ENCODE data around the gene POC1A.

The POC1A gene

DNA sequence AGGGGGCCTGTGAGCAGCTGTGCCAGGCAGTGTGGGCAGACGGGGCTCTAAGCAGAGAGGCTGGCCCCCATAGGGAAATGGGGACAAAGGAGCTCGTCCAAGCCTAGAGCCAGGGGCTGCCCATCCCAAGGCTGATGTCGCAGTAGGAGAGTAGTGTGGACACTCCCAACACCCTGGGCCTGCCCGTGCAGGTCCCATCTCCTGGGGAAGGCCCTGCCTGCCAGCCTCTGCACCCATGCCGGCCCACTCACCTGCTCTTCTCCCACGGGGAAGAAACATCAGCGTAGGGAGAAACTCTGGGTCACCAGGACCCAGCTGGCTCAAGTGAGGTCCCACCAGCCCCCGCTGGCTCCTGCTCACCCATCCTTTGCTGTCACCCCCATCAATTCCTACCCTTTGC lies 87.2 kb downstream of the POC1A start:
- DNase-seq (ENCODE audit: low spot score), result no peak

DNA sequence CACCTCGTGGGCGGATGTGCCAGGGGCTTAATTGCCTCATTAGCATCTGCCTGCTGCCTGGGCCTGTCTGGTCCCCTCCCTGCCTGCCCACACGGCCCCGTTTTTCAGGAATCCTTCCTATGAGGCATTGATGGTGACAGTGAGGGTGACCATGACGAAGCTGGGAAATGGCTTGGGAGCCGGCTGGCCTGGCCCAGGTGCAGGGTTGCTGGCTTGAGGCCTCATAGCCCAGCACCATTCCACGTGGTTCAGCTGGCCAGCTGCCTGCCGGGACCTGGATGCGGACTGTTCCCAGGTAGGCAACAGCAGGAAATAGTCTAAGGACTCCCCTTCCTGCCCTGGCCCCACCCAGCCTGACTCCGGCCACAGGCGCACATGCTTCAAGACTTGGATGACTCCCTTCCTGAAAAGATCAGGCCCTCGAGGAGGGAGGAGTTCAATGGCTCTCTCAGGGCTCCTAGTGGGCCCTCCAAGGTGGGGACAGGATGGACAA lies 88.9 kb downstream of the POC1A start:
- DNase-seq (ENCODE audit: low spot score), result no peak

DNA sequence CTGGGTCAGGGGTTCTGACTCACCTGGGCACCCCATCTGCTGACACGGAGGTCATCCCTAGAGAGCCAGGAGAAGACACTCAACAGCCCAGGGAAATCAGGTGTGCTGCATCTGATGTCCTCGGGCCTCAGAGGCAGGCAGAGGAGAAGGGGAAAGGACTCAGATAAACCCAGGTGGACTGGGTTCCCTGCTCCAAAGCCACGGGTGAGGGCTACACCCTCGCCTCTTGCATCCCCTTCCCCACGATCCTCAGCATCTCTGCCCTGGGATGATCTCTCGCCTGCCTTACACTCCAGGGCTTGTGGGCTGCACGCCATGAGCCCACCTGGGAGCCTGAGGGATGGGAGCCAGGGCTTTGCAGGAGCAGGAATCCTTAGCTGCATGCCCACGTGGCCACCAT lies 89.7 kb downstream of the POC1A start:
- DNase-seq (ENCODE audit: low spot score), result no peak

DNA sequence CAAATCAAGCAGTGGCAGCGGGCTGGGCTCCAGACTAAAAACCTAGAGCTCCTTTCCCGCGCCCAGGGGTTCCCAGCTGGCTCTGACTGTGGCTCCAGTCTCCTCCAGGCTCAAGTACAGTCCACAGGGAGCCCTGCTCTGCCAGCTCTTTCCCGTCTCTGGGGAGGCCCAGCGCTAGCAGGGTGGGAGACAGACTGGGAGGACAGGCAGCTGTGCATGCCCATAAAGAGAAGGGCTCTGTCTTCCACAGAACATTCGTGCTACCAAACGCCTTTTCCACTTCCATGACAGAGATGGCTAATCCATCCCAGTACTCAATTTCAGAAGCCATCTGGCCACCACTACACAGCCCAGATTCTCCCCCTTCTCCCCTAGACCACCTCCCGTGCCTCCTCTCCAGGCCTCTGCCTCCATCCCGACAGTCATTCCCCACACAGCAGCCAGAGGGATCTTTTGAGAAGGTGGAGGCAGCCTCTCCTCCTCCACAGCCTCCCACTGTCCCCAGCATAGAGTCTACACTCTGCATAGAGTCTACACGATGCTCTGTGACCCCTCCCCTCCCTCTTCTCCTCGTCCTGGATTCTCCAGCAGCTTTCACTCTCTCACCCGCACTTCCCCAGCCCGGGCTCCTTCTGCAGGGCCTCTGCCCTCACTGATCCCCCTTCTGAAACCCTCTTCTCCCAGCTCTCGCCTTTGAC lies 91.0 kb downstream of the POC1A start:
- no peak for DNase-seq (ENCODE audit: low spot score)

DNA sequence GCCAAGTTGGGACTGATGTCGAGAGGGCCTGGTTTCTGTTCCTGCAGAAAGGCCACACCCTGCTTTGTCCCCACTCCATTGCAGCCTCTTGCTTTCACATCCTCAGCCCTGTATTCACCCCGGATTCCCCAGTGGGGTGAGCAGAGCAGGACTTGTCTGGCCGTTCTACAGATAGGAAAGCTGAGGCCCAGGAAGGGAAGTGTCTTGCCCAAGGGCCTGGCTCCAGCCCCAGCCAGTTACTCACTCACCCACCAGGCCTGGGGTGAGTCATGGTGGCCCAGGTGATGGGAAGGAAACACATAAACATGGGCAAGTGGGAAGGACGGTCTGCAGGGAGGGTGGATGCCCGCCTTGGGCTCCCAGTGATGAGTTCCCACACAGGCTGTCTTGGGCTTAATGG lies 91.7 kb downstream of the POC1A start:
- no peak for DNase-seq (ENCODE audit: low spot score)

DNA sequence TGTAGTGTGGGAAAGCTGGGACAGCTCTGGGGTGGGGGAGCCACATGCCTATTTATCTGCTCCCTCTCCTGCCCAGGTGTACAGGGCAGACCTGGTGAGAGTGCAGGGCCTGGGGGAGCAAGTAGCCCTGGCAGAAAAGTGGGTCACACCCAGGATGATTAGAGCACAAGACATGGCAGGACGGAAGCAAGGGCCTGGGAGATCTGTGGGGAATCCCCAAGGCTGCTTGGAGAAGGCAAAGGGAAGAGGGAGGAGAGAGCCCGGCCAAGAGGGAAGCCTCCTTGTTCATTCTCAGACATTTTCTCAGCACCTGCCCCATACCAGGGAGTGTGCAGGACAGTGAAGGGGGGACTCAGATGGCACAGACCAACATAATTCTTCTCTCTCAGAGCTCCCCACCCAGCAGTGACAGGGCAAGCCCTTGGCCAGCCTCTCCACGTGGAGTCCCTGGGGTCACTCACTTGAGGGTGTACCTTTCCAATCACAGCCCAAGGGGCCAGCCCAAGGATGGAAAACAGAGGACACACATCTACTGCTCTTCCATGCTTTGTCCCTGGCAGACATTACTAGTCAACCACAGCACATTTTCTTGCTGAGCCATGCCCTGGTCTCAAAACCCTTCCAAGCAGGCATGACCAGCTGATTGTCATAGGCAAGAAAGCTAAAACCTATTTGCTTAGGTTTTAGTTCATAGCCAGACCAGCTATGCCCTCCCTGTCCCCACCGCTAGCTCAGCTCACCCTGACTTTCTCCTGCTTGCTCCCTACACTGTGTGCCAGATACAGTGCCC lies 92.9 kb downstream of the POC1A start:
- DNase-seq (ENCODE audit: low spot score), result no peak

DNA sequence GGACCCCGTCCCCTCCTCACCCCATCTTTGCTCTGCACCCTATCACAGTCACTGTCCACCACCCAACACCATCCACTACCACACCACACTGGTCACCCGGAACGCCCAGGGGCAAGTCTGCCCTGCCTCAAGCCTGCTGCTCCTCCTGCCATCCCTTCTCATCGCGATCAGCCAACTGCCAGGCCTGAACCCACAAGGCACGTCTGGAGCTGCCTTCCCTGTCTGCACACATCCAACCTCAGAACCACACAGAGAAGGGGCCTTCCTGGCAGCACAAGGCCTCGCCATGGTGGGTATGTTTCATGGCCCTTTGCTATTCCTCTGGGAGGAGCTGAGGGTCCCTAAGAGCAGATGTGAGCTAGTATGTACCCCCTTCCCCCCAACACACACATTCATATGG lies 94.4 kb downstream of the POC1A start:
- no peak for DNase-seq (ENCODE audit: low spot score)

DNA sequence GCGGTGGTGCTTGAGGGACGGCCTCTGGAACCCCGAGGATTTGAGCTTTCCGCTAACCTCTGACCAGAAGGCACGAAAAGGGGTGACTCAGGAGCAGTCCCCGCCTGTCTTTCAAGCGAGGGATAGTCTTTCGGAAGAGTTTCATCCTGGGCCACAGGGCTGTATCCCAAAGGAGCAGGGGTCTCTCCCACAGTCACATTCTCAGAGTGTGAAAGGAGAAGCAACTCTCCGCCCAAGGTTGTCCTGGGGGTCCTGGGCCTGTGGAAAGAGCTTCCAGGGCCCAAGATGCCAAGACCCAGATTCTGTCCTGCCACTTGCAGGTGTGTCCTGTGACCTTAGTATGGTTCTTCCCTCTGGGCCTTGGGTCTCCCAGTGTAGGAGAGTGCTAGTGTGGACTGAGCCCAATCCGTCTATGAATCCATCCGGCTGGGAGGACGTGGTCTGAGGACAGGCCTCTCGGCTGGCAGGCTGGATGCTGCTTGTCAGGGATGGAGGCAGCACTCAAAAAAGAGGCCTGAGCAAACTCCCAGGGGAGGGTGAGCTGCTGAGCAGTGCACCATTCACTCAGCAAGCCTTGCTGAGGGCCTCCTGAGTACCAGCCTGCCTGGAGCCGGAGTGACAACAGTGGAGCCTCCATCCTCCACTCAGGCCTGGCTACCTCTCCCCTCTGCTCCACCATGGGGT lies 96.3 kb downstream of the POC1A start:
- no peak for DNase-seq (ENCODE audit: low spot score)

DNA sequence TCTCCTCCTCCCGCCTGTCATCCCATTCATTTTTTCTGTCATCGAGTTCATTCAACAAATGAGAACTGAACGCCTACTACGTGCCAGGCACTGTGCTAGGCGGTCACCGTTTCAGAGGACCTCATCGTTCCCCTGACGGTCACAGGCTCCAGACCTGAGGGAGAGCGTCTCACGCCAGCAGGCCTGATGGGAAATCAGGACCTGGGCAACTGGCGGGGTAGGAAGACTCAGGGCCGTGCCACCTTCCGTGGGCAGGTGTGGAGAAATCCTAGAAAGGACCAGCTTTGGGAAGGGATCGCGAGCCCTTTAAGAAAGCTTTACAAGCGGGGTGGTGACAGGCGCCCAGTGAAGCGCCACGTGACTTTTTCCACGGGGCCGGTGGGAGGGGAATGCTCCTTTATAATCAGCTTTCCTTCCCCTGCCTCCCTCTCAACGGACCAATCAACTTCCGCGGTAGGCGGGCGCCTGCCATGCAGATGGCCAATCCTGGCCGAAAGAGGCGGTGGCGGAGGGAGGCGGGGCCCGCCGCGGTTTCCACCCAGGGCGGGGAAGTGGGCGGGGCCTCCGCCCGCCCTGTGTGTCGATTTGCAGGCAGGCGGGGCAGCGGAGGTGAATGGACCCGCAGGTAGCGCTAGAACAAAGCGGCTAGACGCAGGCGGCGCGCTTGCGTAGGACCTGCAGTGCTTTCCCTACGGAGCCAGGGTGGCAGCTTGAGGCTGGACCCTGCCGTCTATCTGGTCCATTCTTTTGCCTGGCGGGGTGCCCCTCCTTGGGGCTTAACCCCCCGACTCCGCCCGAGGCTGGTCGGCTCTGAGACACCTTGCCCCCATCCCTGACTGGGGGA lies 97.0 kb downstream of the POC1A start:
- DNase-seq (ENCODE audit: low spot score), result peak; percentile 100

DNA sequence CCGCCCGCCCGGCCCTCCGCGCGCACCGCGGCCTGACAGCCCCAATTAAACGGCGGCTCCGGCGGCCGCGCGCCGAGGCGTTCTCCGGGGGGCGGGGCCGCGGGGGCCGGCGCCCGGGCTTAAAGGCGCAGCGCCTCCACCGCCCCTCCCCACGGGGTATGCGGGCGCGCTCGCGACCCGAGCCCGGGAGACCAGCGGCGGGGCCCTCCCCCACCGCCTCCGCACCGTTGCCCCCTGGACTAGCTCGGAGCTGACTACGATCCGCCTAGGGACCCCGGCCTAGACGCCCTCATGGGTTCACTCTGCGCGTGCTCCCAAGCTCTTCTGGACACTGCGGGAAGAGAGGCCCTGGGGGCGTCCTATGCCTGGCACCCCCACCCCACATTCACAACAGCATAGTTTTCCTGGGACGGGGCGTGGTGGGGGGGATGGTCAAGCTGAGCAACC lies 97.7 kb downstream of the POC1A start, which contains the start of gene DUSP7:
Gene DUSP7, minus strand, starts transcription at position 51 of the 447 bp plus-strand sequence. CDS start 205 bp downstream, outside the sequence.
- DNase-seq (ENCODE audit: low spot score), result peak; percentile 86

DNA sequence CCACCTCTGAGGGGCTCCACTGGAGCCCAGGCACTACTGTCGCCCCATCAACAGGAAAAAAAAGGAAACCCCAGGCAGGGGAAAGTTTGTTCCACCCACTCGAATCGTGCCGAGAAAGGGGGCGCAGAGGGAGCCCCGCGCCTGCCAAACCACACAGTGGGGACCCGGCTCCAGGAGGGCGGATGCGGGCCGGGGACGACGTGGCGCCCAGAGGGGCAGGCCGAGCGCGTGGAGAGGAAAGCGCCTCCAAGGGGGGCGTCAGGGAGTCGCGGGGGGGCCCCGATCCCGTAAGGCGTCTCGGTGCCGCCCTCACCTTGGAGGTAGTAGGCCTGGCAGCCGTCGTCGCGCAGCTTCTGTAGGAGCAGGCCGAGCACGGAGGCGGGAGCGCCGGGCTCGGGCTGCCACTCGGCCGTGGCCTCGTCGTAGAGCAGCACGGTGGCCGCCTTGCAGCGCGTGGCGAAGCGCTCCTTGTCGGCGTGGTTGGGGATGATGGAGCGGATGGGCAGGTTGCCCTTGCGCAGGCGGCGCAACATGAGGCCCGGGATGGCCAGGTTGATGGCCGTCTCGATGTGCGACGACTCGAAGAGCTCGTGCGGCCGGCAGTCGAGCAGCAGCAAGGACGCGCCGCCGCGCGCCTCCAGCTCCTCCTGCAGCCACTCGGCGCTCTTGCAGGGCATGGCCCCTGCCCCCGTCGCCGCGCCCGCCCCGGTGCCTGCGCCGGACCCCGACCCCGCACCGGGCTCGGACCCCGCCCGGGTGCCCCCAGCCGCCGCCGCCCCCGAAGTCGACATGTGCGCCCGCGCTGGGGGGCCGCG lies 98.5 kb downstream of the POC1A start:
- DNase-seq (ENCODE audit: low spot score), result no peak

DNA sequence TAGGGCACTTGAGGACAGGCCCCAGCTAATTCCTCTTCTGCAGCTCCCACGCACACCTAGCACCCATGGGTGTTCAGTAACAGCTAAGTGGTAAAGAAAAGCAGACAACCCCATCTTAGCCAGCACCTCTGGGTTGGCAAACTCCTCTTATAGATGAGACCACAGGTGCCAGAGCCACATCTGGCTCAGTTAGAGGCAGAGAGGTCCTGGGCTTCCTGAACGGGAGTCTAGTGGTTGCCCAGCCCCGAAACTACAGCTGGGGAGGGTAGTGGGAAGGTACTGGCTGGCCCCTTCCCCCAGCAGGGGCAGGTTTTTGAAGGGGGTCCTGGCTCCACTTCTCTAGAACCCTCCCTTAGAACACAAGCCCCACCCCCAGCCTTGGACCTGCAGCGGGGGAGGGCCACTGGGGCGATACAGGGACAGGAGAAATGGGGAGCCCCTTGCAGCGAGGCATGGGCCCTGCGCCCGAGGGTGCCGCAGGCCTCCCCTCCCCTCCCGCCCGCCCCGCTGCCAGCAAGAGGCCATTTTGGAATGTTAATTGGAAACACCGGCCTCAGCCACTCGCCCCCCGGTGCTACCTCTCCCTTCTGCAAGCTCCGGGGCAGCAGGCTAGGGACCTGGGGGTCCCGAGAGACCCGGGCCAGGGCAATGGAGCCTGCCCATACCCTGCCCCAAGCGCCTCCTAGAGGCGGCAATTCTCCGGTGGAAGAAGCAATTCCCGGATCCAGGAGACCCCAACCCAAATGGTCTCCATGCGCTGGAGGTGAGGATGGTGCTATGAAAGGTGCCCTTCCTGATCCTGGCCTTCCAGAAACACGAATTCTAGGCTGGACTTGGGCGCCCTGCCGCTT lies 99.3 kb downstream of the POC1A start:
- DNase-seq (ENCODE audit: low spot score), result no peak

DNA sequence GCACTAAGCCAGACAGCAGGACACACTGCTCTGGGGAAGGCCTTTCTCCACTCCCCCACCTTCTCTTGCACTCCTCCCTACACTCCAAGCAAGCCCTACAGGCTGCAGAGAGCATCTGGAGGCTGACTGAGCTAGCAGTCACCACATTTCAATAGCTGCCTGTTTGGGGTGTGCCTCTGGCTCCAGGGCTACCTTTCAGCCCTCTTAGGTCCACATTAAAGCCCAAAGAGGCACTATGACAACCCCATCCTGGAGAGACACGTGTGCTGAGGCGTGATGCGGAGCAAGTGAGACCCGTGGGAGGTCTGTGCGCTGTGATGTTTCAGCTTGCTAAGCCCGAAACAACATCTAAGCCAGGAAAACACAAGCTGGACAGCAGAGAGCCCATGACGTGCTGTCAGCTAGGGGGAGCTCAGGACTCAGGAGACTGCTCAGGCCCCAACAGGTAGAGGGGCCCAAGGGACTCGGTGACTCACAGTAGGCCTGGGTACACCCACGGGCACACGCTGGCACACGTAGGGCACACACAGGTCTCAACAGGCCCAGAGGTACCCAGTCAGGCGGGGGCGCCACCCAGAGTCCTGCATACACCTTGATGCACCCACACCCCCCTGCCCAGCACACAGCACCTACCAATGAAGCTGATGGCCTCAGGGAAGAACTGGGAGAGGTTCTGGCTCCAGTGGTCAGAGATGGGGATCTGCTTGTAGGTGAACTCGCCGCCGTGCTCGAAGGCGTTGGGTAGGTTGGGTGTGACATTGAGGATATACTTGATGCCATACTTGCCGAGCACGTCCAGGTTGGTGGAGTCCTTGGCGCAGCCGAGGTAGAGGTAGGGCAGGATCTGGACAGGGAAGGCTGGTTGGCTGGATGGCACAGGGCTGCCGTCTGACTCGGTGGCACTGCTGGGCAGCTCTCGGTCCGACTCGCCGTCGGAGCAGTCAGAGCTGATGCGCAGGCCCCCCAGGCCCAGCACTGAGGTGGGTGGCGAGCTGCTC lies 100.6 kb downstream of the POC1A start:
- DNase-seq (ENCODE audit: low spot score), result peak; percentile 72

DNA sequence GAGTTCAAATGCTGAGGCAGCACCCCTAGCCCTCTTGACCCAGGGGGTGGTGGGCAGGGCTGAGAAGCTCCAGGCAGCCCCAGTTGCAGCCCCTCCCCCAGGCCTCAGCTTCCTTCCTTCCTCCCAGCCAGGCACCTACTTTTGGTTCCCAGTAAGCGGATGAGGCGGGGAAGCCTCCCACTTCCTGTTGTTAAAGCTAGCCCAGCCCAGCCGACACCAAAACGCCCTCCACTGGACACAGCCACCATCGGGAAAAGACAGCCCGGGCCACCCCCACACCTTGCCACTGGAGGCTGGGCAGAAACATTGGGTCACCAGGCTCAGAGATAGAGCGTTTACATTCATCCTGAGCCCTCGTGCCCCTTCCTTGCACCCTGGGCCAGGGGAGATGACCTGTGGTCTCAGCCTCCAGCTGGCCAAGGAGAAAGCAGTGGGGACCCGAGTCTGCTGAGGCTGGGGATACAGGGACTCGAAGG lies 101.4 kb downstream of the POC1A start:
- DNase-seq (ENCODE audit: low spot score), result peak; percentile 90

DNA sequence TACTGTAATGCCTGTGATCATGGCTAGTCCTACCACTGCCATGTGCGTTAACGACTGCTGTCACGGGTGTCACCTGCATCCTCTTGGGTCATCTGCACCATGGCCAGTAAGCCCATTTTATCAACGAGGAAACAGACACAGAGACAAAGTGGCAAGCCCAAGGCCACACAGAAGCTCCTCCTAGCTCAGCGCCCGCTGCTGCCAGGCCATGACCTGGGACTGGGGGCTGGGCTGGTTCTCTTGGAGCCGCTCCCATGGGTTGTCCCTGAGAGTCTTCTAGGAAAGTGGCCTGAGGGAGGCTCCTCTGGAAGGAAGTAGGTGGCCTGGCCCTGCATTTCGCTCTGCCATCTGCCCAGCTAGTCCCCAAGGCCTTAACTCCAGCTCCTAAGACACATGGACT lies 102.8 kb downstream of the POC1A start:
- DNase-seq (ENCODE audit: low spot score), result no peak

DNA sequence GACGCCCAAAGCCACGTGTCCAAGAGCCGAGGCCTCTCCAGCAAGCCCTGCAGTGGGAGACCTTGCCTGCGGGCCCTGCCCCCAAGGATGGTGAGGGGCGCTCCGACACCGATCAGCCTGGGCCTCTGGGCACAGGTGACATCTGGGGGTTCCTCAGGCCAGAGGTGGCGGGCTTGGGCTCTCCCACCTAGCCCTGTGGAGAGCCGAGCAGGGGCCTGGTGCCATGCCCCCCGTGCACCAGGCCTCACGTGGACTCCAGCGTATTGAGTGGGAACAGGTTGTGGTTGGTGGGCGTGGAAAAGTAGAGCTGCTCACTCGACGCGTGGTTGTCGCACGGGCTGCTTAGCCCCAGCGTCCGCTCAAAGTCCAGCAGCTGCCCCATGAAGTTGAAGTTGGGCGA lies 103.7 kb downstream of the POC1A start:
- DNase-seq (ENCODE audit: low spot score), result no peak

DNA sequence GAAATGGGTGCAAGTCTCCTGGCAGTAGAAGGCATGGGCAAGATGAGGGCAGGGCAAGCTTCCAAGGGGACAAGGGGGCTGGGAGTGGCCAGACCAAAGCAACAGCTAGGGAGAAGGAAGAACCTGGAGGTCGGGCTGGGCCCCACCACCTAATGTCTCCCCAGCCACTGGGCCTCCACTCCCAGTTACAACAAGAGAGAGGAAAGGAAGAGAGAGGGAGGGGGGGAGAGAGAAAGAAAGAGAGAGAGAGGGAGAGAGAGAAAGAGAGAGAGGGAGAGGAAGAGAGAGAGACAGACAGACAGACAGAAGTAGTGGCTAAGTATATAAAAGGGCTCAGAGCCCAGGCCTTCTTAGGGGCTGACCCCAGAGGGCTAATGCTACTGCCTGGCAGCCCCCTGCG lies 104.7 kb downstream of the POC1A start:
- no peak for DNase-seq (ENCODE audit: low spot score)

DNA sequence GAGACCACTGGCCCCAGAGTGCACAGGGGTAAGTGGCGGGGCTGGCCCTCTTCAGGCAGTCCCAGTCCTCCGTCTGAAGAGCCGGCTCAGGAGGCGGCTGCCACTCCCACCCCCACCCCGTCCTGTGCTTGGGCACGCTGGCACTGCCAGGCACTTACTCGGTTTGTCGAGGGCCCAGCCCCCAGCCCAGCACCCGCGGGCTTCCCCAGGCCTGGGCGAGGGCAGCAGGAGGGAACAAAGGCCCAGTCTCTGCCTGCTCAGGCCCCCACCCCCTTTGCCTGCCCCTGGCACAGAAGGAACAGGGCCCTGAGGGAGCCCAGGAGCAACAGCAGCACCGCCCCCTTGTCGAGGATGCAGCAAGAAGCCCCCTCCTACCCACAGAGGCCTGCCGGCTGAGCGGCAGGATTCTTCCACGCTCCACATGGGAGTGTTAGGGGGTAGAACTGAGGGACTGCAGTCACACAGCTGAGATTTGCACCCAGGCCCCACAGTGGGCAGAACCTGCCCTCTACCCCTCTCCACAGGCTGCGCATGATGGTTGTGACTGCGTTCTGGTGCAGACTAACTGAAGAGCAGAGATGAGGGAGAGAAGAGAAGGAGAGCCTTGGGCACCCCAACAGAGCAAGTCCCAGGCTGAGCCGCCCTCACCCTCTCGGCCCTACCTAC lies 106.8 kb downstream of the POC1A start:
- peak; percentile 99 for DNase-seq (ENCODE audit: low spot score)
